Panc1 (cell line): Measurements from ENCODE around the gene ABHD12.

Source experiments
- POLR2AphosphoS5 ChIP-seq: IDR thresholded peaks from 2 replicates; pipeline ENCODE4 v1.6.1; 2012; ENCODE audit warnings: mild to moderate bottlenecking, low read depth, low read length, moderate library complexity
- SIN3A ChIP-seq: IDR thresholded peaks from 2 replicates; pipeline ENCODE4 v1.6.1; 2012; ENCODE audit warnings: low read depth, mild to moderate bottlenecking, low read length, moderate library complexity, borderline replicate concordance; ENCODE audit not compliant: insufficient read depth
- TCF7L2 ChIP-seq: IDR thresholded peaks from 2 replicates; pipeline ENCODE4 v1.6.1; 2011; ENCODE audit warnings: mild to moderate bottlenecking, low read depth, low read length, inconsistent platforms
- TF ChIP-seq, protein P1 (sequence below), 2 experiments: IDR thresholded peaks; 2 replicates each; pipeline ENCODE4 v1.6.1; 2011 to 2012; ENCODE audit warnings: low read depth in 2 of 2, control low read depth in 1 of 2, low read length in 1 of 2, mild to moderate bottlenecking in 1 of 2, moderate library complexity in 1 of 2; ENCODE audit not compliant: insufficient read depth in 1 of 2
- TF ChIP-seq, protein P2 (sequence below): fragments of 450-650 bp; IDR thresholded peaks from 2 replicates; pipeline ENCODE4 v1.5.1; 2017; ENCODE audit warnings: mild to moderate bottlenecking

DNA sequence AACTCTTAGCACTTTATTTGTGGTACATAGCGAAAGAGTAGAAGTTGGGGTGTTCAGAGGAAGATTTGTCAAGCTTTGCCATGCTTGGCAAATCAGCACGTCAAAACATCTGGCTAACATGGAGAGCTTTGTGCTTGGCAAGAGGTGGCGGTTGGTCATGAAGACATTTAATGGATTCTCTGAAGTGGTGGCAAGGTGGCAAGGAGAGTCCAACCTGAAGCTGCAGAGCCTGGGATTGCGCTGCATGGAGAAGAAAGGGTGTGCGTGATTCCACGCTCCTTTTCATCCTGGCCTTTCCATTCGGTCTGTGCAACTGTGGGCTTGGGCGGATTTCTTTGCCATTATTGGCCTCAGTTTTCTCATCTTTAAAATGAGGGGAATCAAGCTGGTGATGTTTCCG, 139.6 kb downstream of the ABHD12 start:
- TF ChIP-seq POLR2AphosphoS5 (no peak), SIN3A (no peak), TCF7L2 (no peak)
- TF ChIP-seq, protein P1, sequence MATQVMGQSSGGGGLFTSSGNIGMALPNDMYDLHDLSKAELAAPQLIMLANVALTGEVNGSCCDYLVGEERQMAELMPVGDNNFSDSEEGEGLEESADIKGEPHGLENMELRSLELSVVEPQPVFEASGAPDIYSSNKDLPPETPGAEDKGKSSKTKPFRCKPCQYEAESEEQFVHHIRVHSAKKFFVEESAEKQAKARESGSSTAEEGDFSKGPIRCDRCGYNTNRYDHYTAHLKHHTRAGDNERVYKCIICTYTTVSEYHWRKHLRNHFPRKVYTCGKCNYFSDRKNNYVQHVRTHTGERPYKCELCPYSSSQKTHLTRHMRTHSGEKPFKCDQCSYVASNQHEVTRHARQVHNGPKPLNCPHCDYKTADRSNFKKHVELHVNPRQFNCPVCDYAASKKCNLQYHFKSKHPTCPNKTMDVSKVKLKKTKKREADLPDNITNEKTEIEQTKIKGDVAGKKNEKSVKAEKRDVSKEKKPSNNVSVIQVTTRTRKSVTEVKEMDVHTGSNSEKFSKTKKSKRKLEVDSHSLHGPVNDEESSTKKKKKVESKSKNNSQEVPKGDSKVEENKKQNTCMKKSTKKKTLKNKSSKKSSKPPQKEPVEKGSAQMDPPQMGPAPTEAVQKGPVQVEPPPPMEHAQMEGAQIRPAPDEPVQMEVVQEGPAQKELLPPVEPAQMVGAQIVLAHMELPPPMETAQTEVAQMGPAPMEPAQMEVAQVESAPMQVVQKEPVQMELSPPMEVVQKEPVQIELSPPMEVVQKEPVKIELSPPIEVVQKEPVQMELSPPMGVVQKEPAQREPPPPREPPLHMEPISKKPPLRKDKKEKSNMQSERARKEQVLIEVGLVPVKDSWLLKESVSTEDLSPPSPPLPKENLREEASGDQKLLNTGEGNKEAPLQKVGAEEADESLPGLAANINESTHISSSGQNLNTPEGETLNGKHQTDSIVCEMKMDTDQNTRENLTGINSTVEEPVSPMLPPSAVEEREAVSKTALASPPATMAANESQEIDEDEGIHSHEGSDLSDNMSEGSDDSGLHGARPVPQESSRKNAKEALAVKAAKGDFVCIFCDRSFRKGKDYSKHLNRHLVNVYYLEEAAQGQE (IDR thresholded peaks at IDR 0.05; ENCODE audit: insufficient read depth in 1 of 2, low read depth in 2 of 2, low read length in 1 of 2): no peak
- TF ChIP-seq, protein P2, sequence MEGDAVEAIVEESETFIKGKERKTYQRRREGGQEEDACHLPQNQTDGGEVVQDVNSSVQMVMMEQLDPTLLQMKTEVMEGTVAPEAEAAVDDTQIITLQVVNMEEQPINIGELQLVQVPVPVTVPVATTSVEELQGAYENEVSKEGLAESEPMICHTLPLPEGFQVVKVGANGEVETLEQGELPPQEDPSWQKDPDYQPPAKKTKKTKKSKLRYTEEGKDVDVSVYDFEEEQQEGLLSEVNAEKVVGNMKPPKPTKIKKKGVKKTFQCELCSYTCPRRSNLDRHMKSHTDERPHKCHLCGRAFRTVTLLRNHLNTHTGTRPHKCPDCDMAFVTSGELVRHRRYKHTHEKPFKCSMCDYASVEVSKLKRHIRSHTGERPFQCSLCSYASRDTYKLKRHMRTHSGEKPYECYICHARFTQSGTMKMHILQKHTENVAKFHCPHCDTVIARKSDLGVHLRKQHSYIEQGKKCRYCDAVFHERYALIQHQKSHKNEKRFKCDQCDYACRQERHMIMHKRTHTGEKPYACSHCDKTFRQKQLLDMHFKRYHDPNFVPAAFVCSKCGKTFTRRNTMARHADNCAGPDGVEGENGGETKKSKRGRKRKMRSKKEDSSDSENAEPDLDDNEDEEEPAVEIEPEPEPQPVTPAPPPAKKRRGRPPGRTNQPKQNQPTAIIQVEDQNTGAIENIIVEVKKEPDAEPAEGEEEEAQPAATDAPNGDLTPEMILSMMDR: no peak
